HG03064 (cell line): ENCODE results near the gene ADSS1.

Experiments
- ATAC-seq: cut with Tn5 transposase; IDR thresholded peaks from one replicate; pipeline ENCODE4 v1.9.1; 2021; ENCODE audit warnings: low read depth; ENCODE audit not compliant: unreplicated experiment

The ADSS1 gene

GRCh38 chr14:104697892-104698583 lies 26.0 kb upstream of the ADSS1 start:
- no peak for ATAC-seq

DNA sequence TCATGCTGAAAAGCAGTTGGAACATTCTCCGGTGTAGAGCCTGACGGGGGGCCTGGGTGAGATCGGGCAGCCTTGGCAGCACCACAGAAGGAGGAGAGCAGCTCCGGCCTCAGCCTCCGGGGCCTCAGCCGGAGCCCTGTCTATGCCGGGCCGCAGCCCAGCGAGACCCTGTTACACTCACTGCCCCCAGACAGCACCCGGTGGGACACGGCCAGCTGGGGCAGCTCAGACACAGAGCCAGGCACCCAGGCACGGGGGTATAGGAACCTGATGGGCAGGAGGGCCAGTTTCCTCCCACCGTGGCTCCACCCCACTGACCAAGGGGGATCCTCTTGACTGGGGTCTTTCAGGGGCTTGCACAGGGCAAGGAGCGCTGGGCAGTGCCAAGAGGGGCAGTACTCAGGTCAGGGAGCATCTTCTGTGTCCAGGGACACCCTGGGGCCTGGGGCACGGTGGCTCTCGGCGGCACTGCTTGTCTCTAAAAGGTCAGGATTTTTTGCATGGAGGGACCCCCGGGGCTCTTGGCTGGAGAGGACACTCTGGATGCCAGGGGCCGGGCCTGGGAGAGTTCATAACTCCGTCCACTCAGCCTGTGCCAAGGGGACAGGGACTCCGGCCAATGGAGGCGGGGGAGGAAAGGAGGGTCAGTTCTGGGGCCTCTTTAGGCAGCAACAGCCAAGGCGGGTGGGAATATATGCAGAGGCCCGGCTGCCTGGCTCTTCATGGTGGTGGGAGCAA lies 25.2 kb upstream of the ADSS1 start:
- ATAC-seq = no peak

DNA sequence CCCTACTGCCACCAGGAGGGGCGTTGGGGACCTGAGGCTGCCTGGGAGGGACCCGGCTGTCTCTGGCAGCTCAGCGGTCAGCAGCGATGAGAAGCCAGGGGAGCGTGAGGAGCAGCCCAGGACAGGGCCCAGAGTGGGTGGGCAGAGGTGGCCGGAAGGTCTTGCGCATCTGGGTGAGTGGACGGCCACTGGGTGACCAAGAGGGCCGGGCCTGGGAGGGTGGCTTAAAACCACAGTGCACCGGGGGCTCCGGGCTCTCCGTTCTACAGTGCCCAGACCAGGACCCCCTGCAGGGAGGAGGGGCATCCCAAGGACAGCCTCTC lies 24.6 kb upstream of the ADSS1 start:
- ATAC-seq = no peak

DNA sequence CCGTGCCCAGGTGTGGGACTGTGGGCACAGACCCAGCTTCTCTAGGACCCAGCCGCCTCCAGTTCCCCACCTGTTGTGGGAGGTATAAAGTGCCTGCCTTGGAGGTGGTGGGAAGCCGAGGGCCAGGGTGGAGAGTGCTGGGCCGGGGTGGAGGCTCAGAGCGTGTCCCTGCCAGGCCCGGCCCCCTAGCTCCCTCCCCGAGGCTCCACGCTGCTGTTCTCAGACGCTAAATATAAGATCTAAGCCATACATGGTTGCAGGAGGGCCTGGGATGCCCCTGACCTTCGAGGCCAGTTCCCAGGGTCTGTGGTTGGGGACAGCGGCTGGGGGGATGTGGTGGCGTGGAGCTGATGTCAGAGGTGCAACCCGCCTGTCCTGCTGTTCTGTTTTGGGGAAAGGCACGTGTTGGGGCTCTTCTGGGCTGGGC lies 23.8 kb upstream of the ADSS1 start:
- no peak for ATAC-seq

DNA sequence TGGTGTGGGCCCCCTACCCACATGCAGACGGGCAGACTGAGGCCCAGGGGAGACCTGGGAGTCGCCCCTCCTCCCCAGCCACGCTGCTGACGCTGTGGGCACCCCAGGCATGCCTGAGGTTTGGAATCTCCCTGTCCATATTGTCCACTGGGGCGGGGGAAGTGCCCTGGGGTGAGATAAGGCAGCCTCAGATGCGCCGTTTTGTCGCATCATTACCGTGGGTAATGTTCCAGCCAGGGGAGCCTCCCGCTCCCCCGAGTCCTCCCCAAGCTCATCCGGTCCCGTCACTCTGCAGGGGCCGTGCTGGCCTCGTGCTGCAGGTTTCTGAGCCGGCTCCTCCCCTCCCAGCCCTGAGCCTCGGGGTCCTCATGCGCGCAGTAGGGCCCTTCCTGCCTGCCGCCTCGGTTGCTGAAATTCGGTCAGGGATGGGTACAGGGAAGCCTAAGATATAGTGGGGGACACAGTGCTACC lies 23.2 kb upstream of the ADSS1 start:
- no peak for ATAC-seq

DNA sequence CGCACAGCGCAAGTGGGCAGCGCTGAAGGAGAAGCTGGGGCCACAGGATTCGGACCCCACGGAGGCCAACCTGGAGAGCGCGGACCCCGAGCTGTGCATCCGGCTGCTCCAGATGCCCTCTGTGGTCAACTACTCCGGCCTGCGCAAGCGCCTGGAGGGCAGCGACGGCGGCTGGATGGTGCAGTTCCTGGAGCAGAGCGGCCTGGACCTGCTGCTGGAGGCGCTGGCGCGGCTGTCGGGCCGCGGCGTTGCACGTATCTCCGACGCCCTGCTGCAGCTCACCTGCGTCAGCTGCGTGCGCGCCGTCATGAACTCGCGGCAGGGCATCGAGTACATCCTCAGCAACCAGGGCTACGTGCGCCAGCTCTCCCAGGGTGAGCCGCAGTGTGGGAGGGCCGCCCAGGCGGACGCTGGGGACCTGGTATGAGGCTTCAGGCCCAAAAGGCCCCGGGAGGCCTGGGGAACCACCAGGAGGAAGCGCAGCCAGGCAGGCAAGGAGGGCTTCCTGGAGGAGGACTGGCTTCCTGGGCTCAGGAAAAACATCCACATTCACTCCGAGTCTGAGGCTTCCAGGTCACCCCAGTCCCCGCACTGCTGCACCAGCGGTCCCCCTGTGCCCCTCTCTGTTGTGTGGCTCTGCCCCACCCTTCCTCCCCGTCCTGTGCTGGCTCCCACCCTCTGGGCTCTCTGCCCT lies 22.5 kb upstream of the ADSS1 start:
- no peak for ATAC-seq

- no peak for ATAC-seq
Observed at GRCh38 chr14:104702106-104702505, 21.9 kb upstream of the ADSS1 start.

GRCh38 chr14:104702673-104703072 lies 21.4 kb upstream of the ADSS1 start:
- ATAC-seq = no peak

DNA sequence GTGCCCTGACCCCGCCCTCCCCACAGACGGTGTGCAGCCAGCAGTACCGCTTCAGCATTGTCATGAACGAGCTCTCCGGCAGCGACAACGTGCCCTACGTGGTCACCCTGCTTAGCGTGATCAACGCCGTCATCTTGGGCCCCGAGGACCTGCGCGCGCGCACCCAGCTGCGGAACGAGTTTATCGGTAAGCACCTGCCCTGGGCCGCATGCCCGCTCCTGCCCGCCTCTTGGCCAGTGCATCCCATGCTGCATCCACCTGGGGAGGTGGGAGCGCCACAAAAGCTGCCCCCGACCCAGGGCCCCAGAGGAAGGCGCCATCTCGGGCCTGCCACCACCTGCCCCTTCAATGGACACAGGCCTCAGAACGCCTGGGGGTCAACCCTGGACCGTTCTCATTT lies 20.8 kb upstream of the ADSS1 start:
- no peak for ATAC-seq

DNA sequence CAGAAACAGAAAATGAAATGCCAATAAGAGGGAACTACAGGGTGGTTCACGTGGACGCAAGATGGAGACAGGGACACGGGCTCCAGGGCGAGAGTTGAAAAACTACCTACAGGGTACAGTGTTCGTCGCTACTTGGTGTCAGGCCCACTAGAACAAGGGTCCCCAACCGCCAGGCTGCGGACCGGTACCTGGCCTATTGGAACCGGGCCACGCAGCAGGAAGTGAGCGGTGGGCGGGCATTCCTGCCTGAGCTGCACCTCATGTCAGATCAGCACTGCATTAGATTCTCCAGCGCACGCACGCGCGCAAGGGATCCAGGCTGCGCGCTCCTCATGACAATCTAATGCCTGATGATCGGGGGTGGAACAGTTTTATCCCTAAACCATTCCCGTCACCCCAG lies 19.8 kb upstream of the ADSS1 start:
- ATAC-seq = no peak

DNA sequence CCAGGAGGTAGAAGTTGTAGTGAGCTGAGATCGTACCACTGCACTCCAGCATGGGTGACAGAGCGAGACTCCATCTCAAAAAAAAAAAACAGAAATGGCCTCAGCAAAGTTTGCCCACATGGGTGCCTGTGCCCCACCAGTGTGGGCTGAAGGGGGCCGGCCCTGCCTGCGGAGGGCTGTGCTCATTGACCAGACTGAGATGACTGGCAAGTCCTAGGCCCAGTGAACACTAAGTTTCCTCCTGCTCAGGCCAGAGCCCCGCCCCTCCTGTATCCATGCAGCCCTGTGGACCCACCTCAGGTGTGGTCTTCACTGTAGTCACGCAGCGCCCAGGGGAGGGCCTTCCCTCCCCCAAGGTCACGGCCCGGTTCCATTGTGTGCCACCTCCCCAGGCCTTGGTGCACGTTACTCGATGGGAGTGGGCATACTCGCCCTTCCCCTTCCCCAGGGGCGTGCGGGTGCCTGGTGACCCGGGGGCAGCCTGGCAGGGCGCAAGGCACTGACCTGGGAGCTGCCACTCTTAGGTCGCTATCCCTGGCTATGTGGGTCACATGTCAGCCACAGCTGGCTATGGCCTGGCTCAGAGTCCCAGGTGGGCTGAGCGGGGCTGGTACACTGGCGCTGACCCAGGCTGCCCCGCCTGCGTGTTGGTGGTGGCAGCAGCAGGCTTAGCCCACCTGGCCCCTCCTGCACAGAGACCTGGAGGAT lies 18.5 kb upstream of the ADSS1 start:
- no peak for ATAC-seq

- no peak for ATAC-seq
Observed at GRCh38 chr14:104706733-104707607, 17.1 kb upstream of the ADSS1 start.

GRCh38 chr14:104707608-104708595 lies 16.1 kb upstream of the ADSS1 start:
- ATAC-seq = no peak

- ATAC-seq = no peak
Observed at GRCh38 chr14:104708606-104709268, 15.3 kb upstream of the ADSS1 start.

DNA sequence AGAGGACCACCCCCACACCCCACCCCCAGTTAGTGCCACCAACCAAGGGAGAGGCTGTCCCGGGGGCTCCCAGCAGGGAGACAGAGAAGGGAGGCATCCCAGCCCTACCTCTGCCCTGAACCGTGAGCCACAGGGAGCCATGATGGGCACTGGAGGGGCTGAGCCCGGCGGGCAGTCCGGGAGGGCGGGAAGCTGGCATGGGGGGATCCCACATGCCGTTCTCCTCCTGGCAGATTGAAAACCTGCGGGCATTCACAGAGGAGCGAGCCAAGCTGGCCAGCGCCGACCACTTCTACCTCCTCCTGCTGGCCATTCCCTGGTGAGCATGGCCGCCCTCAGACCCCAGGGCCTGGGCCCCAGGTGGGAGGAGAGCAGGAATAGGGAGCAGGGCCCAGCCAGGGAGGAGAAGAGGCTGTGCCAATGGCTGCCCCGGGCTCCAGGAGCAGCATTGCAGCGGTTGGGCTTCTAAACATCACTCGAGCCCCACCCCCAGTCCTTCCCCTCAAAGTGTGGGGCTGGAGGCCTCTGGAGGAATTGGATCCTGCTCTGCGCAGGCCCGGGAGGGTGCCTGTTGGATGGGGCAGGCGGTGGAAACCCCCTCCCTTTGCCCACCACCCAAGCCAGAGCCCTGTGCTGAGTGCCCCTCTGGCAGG lies 14.5 kb upstream of the ADSS1 start:
- no peak for ATAC-seq

DNA sequence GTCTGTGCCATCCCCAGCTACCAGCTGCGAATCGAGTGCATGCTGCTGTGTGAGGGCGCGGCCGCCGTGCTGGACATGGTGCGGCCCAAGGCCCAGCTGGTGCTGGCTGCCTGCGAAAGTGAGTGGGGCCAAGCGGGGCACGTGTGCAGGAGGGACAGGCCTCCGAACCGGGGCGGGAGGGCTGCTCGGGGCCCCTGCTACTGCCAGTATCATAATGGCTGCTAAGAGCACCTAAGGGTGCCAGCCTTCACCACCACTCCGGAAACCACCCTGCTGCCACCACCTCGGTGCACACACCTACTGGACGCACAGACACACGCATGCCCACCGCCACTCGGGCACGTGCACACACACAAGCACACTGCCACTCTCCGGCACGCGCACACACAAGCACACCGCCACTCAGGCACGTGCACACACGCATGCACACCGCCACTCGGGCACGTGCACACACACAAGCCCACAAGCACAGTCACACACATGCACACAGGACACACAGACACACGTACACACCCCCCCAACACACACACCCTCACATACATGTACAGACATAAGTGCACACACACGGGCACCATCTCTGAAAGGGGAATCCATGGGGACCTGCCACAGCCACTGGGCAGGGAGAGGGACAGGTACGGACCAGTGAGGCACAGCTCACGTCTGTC lies 13.8 kb upstream of the ADSS1 start:
- ATAC-seq = no peak
